ENCODE results near the gene LARGE1.

The LARGE1 gene

DNA sequence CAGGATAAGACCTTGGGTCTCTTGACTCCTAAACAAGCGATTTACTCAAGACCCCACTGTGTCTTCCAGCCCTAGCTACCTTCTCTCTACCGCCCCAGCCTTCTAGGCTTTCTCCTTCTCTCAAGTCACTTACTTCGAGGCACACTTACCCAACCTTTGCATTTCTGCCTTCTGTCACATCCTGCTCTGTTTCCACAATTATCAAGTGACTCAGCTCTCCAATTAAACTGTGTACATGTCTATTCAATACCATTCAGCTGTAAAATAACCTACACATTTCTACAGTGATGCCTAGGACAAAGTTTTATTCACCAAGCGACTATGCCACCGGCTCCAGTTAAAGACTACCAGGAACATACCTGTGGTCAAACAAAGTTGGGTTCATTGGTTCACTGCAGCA, 69.0 kb downstream of the LARGE1 start:
- DNase-seq: no peak

DNA sequence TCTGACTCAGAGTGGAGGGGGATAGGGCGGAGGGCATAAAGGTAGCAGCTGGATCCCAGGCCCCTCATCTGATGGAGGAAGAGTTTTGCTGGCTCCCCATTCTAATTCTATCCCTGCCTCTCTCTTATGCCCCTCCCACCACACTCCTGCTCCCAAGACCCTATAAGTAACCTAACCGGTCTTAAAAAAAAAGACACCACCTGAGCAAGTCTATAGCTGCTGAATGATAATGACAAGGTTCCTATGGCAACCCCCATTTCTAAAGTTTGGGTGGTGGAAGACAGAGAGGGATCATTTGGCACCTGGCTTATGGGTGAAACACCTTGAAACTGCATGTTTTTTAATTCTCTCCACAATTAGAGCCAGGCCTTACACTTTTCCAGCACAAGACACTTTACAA, 69.6 kb downstream of the LARGE1 start:
- DNase-seq: no peak

DNA sequence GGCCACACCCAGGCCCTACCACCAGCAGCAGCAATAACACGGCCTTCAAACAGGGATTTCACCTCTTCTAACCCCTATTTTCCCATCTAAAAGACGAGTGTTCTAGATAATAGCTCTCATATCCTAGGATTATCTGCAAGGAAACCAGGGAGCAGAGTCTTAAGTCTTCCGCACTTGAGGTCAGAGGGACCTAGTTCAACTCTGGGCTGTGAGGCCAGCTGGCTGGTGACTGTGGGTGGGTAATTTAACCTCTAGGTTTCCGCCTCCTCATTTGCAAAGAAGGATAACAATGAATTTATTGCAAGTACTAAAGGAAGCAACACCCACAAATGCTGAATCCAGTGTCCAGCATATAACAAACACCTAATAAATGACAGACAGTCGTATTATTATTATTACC, 70.1 kb downstream of the LARGE1 start:
- no peak for DNase-seq

DNA sequence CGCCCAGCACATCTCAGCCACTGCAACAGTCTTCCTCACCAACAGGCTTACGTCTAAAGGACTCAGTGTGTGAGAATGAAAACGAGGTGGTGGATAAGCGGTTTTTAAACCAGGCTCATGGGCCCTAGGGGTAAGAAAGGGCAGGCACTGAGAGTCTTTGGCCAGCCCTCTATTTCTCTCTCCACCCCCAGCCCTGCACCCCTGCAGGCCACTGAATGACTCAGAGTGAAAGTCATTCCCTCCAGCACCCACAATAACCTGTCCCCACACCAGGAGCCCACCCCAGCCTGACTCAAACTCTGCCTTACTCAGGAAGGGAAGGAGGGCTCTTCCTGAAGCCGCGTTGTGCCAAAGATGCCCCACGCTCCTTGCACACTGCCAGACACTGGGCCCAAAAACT, 72.0 kb downstream of the LARGE1 start:
- no peak for DNase-seq

DNA sequence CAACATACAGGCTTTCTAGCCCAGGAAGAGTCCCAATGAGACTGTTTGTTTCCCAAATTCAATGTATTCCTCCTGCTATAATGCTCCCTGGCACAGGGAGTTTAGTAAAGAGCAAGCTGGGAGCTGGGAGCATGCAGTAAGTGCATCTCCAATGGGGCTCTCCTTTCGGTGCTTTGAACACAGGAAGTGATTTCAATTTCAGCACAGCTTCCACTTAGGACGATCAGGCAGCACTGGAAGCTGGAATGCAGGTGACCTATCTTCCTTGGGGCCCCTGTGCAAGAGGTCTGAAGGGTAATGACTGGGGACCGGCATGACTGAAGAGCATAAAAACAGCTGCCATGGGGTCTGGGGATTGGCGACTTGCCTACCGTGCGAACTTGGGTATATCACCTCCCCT, 76.0 kb downstream of the LARGE1 start:
- DNase-seq: no peak

DNA sequence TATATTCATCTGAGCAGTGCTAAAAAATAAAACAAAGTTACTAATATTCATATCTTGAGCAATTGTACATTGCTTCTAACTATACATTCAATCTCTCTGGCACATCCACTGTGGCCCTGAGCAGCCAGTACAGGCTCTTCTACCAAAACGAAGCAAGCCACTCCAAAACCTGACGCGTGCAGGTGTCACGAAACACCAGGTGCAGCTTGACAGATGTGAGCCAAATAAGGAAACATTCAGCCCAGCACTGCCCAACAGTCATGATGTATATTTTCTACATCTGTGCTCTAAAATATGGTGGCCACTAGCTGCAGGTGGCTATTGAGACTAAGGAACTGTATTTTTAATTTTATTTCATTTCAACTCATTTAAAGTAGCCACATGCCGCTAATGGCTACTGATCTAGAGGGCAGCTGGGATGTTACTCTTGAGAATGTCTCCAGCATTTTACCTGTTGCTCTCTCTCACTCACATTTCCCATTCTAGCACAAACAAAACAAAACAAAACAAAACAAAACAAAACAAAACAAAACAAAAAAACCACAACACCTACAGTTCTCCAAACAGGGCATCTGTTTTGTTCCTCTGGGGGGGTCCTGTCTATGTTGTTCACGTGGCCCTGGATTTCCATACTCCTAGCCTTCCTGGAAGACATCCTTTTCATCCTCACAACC, 77.7 kb downstream of the LARGE1 start:
- no peak for DNase-seq

DNA sequence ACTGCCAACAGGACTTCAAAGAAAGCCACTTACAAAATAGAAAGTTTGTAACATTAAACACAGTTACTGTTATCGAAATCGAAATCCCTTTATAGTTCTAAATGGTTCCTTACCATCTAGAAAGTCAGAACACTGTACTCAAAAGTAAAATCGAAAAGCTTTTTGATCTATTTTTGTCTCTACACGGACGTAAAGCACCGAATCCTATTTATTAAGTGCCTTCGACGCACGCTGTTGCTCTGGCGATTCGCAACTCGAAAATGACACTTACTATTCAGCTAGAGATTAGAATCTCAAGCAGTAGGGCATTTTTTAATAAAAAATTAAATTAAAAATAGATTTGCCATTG, 78.3 kb downstream of the LARGE1 start:
- no peak for DNase-seq

DNA sequence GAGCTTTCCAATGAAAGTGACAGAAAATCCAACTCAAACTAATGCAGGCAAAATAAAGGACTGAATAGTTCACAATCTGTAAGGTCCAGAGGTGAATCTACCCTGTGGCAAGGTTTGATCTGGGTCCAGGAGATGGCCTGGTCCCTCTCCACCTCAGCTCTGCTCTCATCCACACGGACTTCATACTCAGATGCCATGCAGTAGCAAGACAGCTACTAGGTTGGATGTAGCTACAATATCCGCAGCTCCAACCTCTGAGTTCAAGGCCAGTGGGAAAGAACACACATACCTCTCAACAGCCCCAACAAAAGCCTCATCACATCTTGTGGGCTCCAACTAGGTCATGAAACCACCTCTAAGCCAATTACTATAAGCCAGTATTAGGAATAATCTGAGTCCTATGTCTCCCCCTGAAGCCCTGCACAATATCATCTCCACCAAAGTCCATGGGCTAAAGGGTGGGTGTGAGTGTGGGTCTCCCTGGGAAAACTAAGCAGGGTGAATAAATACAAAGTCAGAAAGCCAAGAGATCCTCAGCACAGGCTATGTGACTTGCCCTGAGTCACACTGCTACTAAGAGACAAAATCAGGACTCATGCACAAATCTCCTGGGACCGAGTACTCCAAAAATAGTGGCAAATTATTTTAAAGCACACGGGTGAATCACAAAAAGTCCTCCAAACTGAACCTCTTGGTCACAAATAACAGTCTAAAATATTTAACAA, 78.8 kb downstream of the LARGE1 start:
- DNase-seq: no peak

DNA sequence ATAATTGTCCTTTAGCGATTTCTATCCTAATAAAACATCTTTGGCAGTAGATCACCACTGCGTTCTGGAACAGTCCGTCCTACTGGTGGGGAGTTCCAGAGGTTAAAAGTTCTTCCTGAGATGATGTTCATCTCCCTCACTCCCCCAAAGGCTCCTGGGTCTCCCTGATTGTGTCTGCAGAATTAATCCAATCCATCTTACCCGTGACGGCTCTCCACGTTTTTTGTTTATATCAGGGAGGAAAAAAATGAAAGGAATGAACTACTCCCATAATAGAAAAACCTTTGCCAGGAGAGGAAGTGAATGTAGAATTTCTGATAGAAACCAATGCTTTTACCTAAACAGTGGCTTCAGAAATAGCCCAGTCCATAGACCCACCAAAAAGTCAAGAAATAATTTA, 81.6 kb downstream of the LARGE1 start:
- no peak for DNase-seq

DNA sequence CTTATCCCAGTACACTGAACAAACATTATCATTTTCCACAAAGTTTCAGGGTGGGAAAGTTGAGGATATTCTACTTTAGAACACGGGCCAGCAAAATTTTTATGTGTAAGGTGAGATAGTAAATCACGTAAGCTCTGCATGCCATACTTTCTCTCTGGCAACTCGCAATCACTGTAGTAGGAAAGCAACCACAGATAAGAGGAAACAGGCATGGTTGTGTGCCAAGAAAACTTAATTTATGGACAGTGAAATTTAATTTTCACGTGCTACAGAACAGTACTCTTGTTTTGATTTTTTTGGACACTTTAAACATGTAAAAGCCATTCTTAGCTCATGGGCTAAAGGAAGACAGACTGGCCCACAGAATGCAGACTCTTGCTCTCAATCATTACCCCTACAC, 82.5 kb downstream of the LARGE1 start:
- no peak for DNase-seq

DNA sequence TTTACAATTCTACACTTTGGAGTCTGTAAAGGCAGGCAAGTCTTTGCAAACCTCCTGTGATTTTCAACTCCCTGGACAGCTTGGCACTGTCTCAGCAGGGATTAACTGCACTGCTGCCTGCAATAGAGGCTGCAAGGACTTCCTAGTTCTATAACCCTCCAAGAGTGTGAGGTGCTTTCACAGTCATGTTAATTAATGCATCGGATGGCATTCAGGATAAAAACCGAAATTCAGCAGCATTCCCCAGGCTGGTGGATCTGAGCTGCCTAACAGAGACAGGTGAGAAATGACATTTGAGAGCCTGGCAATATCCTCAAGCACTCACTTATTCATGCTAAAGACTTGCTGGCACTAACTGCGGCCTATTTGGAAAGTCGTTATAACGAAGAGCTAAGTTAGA, 85.0 kb downstream of the LARGE1 start:
- no peak for DNase-seq

DNA sequence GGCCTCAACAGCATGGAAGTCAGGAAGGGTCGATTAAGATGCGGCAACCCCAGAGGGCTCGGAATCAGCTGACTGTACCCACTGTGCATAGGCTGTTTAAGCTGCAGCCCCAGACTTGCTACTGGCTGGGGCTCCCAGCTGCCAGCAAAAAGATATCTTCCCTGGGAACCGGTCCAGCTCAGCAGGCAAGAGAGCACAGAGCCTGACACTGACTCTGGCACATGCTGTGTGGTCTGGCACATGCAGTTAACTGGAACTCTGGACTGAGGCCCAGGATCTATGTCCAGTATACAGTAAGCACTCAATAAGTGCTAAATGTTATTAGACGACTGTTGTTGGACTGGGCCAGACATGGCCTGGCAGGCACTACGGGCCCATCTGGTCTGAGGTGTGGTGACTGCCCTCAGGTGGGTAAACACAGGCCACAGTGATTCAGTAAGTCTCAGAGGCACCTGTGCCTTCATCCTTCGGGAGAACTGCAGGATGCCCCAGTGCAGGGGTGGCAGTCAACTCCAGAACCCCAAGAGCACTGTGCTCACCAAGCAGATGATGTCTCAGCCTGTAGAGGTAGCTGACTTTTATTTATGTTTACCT, 87.6 kb downstream of the LARGE1 start:
- DNase-seq: no peak

DNA sequence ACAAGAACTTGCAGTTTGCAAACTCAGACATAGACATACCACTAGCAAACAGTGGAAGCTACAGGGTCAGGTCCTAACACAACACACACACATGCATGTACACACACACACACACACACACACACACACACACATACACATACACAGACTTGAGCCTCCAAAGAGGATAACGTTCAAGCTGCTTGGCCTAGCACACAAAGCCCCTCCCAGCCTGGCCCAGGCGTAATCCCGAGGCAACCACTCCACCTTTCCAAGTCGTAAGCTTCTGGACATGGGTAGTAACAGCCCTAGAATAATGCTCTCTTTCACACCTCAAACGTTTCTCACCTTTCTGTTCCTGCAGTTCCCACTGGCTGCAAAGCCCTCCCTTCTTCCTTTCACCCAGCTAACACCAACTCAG, 88.6 kb downstream of the LARGE1 start:
- DNase-seq: no peak

DNA sequence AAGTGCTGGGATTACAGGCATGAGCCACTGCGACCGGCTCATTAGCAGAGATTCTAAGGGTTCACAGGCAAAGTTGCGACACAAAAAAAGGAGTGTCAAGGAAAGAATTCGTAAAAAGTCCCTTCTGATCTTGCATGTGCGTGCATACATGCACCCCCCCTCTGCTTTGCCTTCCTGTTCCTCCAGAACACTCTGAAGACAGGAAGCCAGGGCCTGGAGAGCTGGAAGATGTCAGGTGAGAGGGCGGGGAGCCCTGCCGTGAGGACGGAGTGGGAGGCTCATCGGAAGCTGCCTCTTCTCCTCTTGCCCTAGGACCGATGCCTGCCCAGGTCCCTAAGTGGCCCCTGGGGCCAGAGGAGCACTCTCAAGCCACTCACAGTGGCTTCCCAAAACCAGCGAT, 89.1 kb downstream of the LARGE1 start:
- DNase-seq: no peak

DNA sequence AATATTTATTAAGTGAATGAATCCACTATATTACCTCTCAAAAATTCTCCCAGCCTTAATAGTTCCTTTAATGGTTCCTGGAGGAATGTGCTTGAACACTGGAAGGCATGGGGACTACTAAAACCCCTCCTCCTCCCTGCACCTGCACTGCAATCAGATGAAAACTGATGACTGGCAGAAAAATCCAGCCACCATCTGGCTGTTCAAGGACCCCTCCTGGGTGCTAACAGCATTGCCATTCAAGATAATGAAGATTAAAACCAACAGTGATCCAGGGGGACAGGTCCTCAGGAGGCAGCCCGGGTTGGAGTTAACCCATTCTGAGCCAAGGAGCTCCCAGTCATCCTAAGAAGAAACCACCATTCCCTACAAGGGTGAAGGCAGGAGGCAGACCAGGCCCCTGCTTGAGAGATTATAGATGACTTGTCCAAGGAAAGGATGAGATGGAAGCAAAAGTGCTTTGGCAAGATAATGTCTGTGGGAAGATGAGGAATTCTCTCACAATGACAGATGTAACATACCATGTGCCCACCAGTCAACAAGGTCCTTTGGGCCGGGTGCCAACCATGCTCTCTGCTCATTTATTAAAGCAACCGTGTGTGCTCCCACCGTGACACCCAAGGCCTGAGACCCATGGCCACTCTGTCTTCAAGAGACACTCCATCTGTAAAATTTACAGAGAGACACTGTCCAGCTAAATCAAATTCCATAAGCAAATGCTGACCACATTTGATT, 90.6 kb downstream of the LARGE1 start:
- DNase-seq: no peak

DNA sequence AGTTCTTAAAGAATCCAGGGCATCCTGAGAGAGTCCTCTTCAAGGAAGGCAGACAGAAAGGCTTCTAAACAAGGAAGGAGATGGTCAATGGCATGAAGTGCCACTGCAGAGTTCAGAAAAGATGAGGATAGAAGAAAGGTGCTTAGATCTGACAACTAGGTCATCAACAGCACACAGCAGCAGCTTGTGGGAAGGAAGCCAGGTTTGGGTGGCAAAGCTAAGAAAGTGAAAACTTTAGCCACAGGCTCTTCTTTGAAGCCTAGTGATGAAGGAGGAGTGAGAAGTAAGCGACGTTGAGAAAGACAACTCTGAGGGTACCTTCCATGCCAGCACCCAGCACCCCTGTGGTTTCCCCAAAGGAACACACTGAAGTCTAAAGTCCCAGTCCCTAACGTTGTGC, 92.0 kb downstream of the LARGE1 start:
- no peak for DNase-seq

DNA sequence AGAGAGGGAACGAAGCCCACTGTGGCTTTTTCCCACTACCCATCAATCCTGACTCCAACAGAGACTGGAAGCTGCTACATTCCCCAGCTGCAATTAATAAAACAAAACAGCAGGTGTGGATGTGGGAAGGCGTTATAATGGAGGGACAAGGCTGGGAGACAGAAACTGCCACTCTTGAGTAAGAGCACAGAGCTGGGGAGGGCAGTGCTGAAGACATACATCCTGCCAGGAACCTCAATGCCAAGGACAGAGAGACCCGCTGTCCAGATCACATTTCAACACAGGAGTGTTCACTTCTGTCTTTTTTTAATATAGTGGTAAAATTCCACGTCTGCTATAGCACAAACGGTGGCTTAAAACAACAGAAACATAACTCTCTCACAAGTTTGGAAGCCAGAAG, 94.5 kb downstream of the LARGE1 start:
- no peak for DNase-seq

DNA sequence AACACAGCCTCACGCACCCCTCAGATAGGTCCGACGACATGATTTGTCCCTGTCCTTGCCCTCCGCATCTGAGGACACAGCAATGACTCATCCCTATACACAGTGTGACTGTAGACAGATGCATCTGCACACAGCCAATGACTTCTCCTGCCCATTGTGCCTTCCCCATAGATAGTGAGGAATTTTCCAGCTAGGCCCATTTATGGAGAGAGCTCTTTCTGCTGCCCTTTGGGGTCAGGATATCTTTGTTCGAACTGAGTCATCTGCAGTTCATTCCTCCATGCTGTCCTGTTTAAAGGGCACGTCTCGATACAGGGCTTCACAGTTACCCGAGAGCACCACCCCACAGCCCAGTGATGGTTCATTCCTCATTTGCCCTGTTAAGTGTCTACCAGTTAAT, 96.7 kb downstream of the LARGE1 start:
- DNase-seq: no peak

DNA sequence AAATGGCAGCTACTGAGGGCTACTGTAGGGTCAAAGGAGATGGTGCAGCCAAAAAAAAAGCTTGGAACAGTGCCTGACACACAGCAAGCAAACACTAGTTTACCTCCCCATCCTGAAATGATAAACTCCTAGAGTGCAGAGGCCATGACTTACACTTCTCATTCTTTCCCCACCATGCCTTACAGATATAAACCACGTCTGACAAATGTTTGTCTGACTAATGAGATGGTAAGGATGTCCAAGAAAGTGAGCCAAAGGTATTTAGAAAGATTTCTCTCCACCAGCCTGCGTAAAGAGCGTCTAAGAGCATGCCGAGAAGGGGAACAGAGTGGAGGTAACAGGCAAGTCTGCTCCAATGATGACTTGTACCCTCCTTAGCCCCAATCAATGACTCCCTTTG, 99.0 kb downstream of the LARGE1 start:
- no peak for DNase-seq

DNA sequence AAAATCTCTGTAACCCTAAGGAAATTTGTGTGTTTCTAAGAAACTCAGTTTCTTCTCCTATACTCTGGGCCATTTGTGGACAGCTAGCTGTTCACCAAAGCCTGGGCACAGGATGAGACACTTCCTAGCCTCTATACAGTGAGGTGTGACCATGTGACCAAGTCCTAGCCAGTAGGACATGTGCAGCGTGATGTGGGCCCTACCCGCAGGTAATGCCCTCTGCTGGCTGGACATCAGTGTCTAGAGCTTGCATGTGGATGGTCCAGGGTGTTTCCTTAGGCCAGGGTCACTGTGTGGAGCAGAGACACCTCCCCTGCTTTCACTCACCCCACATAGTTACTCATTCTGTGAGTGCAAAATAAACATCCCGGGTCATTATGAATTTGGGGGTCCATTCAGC, 100.5 kb downstream of the LARGE1 start:
- DNase-seq: no peak

DNA sequence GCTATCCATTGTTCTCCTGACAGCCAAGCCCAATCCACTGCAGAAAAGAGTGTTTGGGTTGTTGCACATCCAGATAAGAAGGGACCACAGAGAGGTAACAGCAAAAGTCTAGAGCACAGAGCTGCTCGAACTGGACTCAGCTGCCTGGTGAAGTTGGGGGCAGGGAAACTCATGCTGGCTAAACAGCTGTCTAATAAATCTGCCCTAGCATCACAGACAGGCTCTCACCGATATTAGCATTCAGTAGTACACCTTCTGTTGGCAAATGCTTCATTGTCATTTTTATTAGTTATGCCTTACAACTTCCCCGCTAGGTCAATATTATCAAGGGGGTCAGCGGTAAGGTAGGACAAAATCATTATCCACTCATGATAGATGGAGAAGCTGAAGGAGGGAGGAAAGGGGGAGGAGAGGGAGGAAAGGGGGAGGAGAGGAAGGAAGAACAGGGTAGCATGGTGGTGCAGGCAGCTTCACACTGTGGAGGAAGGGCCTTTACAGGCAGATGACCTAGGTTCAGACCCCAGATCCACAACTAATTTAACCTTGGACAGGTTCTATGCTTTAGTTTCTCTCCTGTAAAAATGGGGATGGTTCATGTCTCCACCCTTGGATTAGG, 102.7 kb downstream of the LARGE1 start:
- DNase-seq: no peak

DNA sequence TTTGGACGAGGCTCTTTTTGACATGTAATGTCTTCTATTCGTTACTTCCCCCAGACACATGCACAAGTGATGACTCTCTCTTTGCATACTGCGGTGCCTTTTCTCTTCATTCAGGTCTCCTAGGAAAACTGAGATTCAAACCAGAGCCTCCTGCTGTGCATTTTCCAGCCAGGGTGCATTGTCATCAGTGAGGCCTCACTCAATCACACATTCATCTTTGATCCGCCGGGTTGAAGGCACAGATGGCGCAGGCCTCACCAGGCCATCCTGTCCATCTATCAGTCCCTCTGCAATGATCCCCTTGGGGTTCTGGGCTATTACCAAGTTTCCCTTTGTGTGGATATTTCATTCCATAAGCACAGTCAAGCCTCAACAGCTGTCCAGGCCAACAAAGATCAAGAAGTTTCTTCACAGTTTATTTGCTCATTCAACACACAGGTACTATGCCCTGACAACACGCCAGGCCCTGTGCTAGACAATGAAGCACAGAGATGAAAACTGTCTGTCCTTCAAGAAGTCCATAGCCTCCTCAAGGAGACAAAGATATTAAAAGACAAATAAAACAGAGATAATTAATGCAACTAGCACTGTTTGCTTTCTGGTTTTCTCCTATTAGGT, 107.8 kb downstream of the LARGE1 start:
- DNase-seq: no peak

DNA sequence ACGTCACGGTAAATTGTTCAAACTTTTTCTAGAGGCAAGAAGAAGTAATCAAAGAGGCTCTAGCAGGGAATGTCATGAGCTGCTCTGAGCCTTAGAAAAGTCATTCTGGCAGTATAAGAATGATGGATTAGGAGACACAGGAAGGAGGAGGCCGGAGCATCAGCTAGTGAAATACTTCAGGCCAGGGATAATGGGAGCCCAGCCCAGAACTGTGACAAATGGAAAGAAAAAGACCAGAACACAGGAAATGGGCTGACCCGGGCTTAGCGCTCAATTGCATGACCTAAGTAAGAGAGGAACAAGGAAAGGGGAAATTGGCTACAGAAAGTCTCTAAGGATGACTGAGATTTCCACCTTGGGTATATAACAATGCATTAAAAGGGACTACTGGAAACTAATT, 108.6 kb downstream of the LARGE1 start:
- no peak for DNase-seq
